BLaER1 treated with 17β-estradiol and CSF1 and Interleukin-3, amounts not matched to agents 10 nM and 100 nM (cell line): ENCODE measurements around the gene TXNIP.
A peak's percentile ranks its signal among the peaks of the same experiment; 100 is the strongest.
"Not testable (repeated sequence)": the region's sequence is repeated elsewhere in the genome, so short reads cannot be mapped to it uniquely, and the experiment has no call there.

Source experiments
- H3K27ac ChIP-seq, 11 experiments: shearing (Covaris generic); formaldehyde crosslinking; 2 replicates each; pipeline ENCODE4 v1.8.1; 2022
- H3K27me3 ChIP-seq, 11 experiments: shearing (Covaris generic); formaldehyde crosslinking; 2 replicates each; pipeline ENCODE4 v1.8.1; 2022
- H3K36me3 ChIP-seq, 11 experiments: shearing (Covaris generic); formaldehyde crosslinking; 2 replicates each; pipeline ENCODE4 v1.8.1; 2022
- H3K4me1 ChIP-seq, 10 experiments: shearing (Covaris generic); formaldehyde crosslinking; 2 replicates each; pipeline ENCODE4 v1.8.1; 2022
- H3K4me2 ChIP-seq, 11 experiments: shearing (Covaris generic); formaldehyde crosslinking; 2 replicates each; pipeline ENCODE4 v1.8.1; 2022
- H3K4me3 ChIP-seq, 10 experiments: shearing (Covaris generic); formaldehyde crosslinking; 2 replicates each; pipeline ENCODE4 v1.8.1; 2022
- H3K9ac ChIP-seq, 11 experiments: shearing (Covaris generic); formaldehyde crosslinking; 2 replicates each; pipeline ENCODE4 v1.8.1; 2022
- H3K9me3 ChIP-seq, 11 experiments: shearing (Covaris generic); formaldehyde crosslinking; replicated peaks in 1 of 11; 2 replicates each; pipeline ENCODE4 v1.8.1; 2022
- H4K20me1 ChIP-seq, 11 experiments: shearing (Covaris generic); formaldehyde crosslinking; 2 replicates each; pipeline ENCODE4 v1.8.1; 2022
- Cebpa-rat ChIP-seq, 11 experiments: shearing (Covaris generic); IDR thresholded peaks; 2 replicates each; pipeline ENCODE4 v1.8.1; 2022

TXNIP gene

GRCh38 chr1:145996433-145997015 is at the start of gene TXNIP:
Gene TXNIP (minus strand): TSS chr1:145996579. CDS start chr1:145996266, 313 bp downstream.
- Histone ChIP-seq H3K4me2 (peak within 1 kb of the TSS; percentile 84 to 98 (median 94)), H3K27me3 (no peaks in the 10 kb centered on the region), H3K36me3 (peaks cover 29 to 41% (median 35%) of the 10 kb centered on the region in 11 experiments), H3K9ac (peak within 1 kb of the TSS; percentile 88 to 95 (median 89)), H3K4me1 (peaks cover 63 to 69% (median 65%) of the 10 kb centered on the region in 10 experiments), H3K9me3 (no peaks in the 10 kb centered on the region), H3K27ac (peak within 1 kb of the TSS; percentile 77 to 95 (median 89)), H4K20me1 (peaks cover 28 to 47% (median 37%) of the 10 kb centered on the region in 11 experiments), H3K4me3 (peak within 1 kb of the TSS; percentile 85 to 99 (median 90))
- TF ChIP-seq Cebpa-rat (IDR thresholded peaks at IDR 0.05): no peak

- H3K9ac ChIP-seq: no peak overlapping the region
- no peaks in the 10 kb centered on the region for H3K36me3 ChIP-seq
- no peak for TF ChIP-seq Cebpa-rat (IDR thresholded peaks at IDR 0.05)
- peak overlapping the region in 1 of 11 experiments; percentile 86; a peak in 1 of 22 replicates for H3K27ac ChIP-seq
- H3K9me3 ChIP-seq: no peaks in the 10 kb centered on the region
- peak overlapping the region in 2 of 11 experiments; percentile 84 to 90; a peak in 2 of 22 replicates for H3K4me2 ChIP-seq
- no peaks in the 10 kb centered on the region for H3K27me3 ChIP-seq
- H3K4me3 ChIP-seq: peak overlapping the region in 1 of 10 experiments; percentile 75; a peak in 2 of 20 replicates
- peaks cover 9 to 24% (median 13%) of the 10 kb centered on the region in 10 experiments; a peak in 17 of 20 replicates for H3K4me1 ChIP-seq
- H4K20me1 ChIP-seq: peaks cover 0 to 6% (median 0%) of the 10 kb centered on the region in 11 experiments; a peak in 2 of 22 replicates
These were observed 43.4 kb upstream of the TXNIP start for GRCh38 chr1:146039844-146040194.

- Histone ChIP-seq H3K4me1 (peaks cover 5 to 20% (median 13%) of the 10 kb centered on the region in 10 experiments; a peak in 15 of 20 replicates), H3K36me3 (no peaks in the 10 kb centered on the region)
These were observed 40.7 kb upstream of the TXNIP start for GRCh38 chr1:146036965-146037646.

GRCh38 chr1:146036241-146036964 is 40.0 kb upstream of the TXNIP start:
- Histone ChIP-seq H3K27ac (peak overlapping the region in 9 of 11 experiments; percentile 24 to 86 (median 58); a peak in 12 of 22 replicates), H3K36me3 (no peaks in the 10 kb centered on the region), H3K4me2 (peak overlapping the region; percentile 66 to 90 (median 80)), H3K9ac (peak overlapping the region in 10 of 11 experiments; percentile 51 to 89 (median 84); a peak in 18 of 22 replicates), H3K9me3 (no peaks in the 10 kb centered on the region), H3K4me3 (peak overlapping the region; percentile 58 to 84 (median 74)), H4K20me1 (peaks cover 0 to 6% (median 0%) of the 10 kb centered on the region in 11 experiments; a peak in 2 of 22 replicates), H3K4me1 (peaks cover 5 to 20% (median 13%) of the 10 kb centered on the region in 10 experiments; a peak in 15 of 20 replicates), H3K27me3 (no peaks in the 10 kb centered on the region)
- no peak for TF ChIP-seq Cebpa-rat (IDR thresholded peaks at IDR 0.05)

More at GRCh38 chr1:146036965-146037646, 40.7 kb upstream of the TXNIP start:
- Histone ChIP-seq H3K4me2 (peak overlapping the region; percentile 66 to 90 (median 80)), H3K27me3 (no peaks in the 10 kb centered on the region), H3K4me3 (peak overlapping the region; percentile 58 to 84 (median 74)), H3K9ac (peak overlapping the region; percentile 78 to 89 (median 84)), H3K9me3 (no peaks in the 10 kb centered on the region), H4K20me1 (peaks cover 0 to 6% (median 0%) of the 10 kb centered on the region in 11 experiments; a peak in 2 of 22 replicates), H3K27ac (peak overlapping the region; percentile 70 to 86 (median 82); a peak in 21 of 22 replicates)
- TF ChIP-seq Cebpa-rat (IDR thresholded peaks at IDR 0.05): no peak

- Histone ChIP-seq H3K9ac (peak overlapping the region in 8 of 11 experiments; percentile 2 to 65 (median 38); a peak in 8 of 22 replicates), H3K4me2 (peak overlapping the region; percentile 23 to 90 (median 72); a peak in 20 of 22 replicates), H3K27me3 (no peaks in the 10 kb centered on the region), H3K36me3 (no peaks in the 10 kb centered on the region), H3K4me3 (peak overlapping the region; percentile 58 to 84 (median 74); a peak in 19 of 20 replicates), H3K9me3 (no peaks in the 10 kb centered on the region), H3K27ac (peak overlapping the region in 1 of 11 experiments; percentile 68; a peak in 2 of 22 replicates), H4K20me1 (peaks cover 0 to 6% (median 0%) of the 10 kb centered on the region in 11 experiments; a peak in 2 of 22 replicates), H3K4me1 (peaks cover 5 to 20% (median 13%) of the 10 kb centered on the region in 10 experiments; a peak in 15 of 20 replicates)
- no peak for TF ChIP-seq Cebpa-rat (IDR thresholded peaks at IDR 0.05)
These were observed 38.7 kb upstream of the TXNIP start for GRCh38 chr1:146035048-146035423.

- Histone ChIP-seq H3K4me1 (peaks cover 5 to 20% (median 13%) of the 10 kb centered on the region in 10 experiments; a peak in 15 of 20 replicates), H3K27me3 (no peaks in the 10 kb centered on the region), H3K9ac (no peak overlapping the region), H3K36me3 (no peaks in the 10 kb centered on the region), H4K20me1 (peaks cover 0 to 6% (median 0%) of the 10 kb centered on the region in 11 experiments; a peak in 2 of 22 replicates), H3K4me2 (peak overlapping the region in 2 of 11 experiments; percentile 14 to 19; a peak in 1 of 22 replicates), H3K9me3 (no peaks in the 10 kb centered on the region), H3K27ac (peak overlapping the region in 2 of 11 experiments; percentile 14 to 18; a peak in 4 of 22 replicates), H3K4me3 (no peak overlapping the region)
- no peak for TF ChIP-seq Cebpa-rat (IDR thresholded peaks at IDR 0.05)
These were observed 36.3 kb upstream of the TXNIP start for GRCh38 chr1:146032631-146033219.

GRCh38 chr1:146031476-146031875 is 35.1 kb upstream of the TXNIP start:
- H4K20me1 ChIP-seq: peaks cover 0 to 3% (median 0%) of the 10 kb centered on the region in 11 experiments; a peak in 2 of 22 replicates
- no peaks in the 10 kb centered on the region for H3K36me3 ChIP-seq
- H3K4me3 ChIP-seq: no peak overlapping the region
- no peak for TF ChIP-seq Cebpa-rat (IDR thresholded peaks at IDR 0.05)
- H3K27ac ChIP-seq: no peak overlapping the region
- H3K4me1 ChIP-seq: peaks cover 5 to 18% (median 12%) of the 10 kb centered on the region in 10 experiments; a peak in 15 of 20 replicates
- H3K4me2 ChIP-seq: no peak overlapping the region
- no peaks in the 10 kb centered on the region for H3K9me3 ChIP-seq
- no peak overlapping the region; a peak in 1 of 22 replicates for H3K9ac ChIP-seq
- H3K27me3 ChIP-seq: no peaks in the 10 kb centered on the region

- no peak overlapping the region for H3K9ac ChIP-seq
- no peak for TF ChIP-seq Cebpa-rat (IDR thresholded peaks at IDR 0.05)
- H3K4me3 ChIP-seq: no peak overlapping the region
- no peak overlapping the region for H3K4me2 ChIP-seq
- H3K27me3 ChIP-seq: no peaks in the 10 kb centered on the region
- H3K27ac ChIP-seq: no peak overlapping the region
- no peaks in the 10 kb centered on the region for H3K9me3 ChIP-seq
- H3K4me1 ChIP-seq: peaks cover 0 to 10% (median 6%) of the 10 kb centered on the region in 10 experiments; a peak in 9 of 20 replicates
- H4K20me1 ChIP-seq: no peaks in the 10 kb centered on the region
- no peaks in the 10 kb centered on the region for H3K36me3 ChIP-seq
These were observed 32.7 kb upstream of the TXNIP start for GRCh38 chr1:146029117-146029516.

- H3K9ac ChIP-seq, H3K4me2 ChIP-seq, H3K27me3 ChIP-seq, H3K4me3 ChIP-seq, H3K4me1 ChIP-seq, H3K27ac ChIP-seq, H3K9me3 ChIP-seq, H4K20me1 ChIP-seq, H3K36me3 ChIP-seq: not testable (repeated sequence)
These were observed 30.3 kb upstream of the TXNIP start for GRCh38 chr1:146026650-146027049.

- H3K36me3 ChIP-seq, H3K27ac ChIP-seq, H3K9ac ChIP-seq, H3K27me3 ChIP-seq, H3K4me2 ChIP-seq, H4K20me1 ChIP-seq, H3K4me3 ChIP-seq, H3K9me3 ChIP-seq, H3K4me1 ChIP-seq: not testable (repeated sequence)
These were observed 29.6 kb upstream of the TXNIP start for GRCh38 chr1:146025787-146026495.
